OCI-LY3 (cell line): ENCODE results near the gene HCRTR1.

Source experiments
- CTCF ChIP-seq: fragments of 200-600, 300-600 bp; sonication (generic); IDR thresholded peaks from 2 replicates; pipeline ENCODE4 v1.5.1; 2014; ENCODE audit warnings: antibody characterized with exemption, low read length, low read depth
- EZH2phosphoT487 ChIP-seq: fragments of 200-600 bp; shearing (Covaris generic); IDR thresholded peaks from 2 replicates; pipeline ENCODE4 v1.6.1; 2018; ENCODE audit warnings: antibody characterized with exemption, mixed run types, low read depth

GRCh38 chr1:31602081-31602480, 15.4 kb upstream of the HCRTR1 start:
- no peak for TF ChIP-seq CTCF
- TF ChIP-seq EZH2phosphoT487: no peak
